Measurements from ENCODE around the gene FBXO31. TPM values are rescaled to one million over a fixed set of nuclear protein-coding genes. Genes with fewer than 3 reads are reported as not detected.

Gene FBXO31
- total RNA-seq, 1 experiment from 2014 or later, result 40.4 TPM

GRCh38 chr16:87311387-87311786, 72.2 kb downstream of the FBXO31 start:
- intact Hi-C loops (cut with micrococcal nuclease; ENCODE audit: unreplicated experiment), result loop anchor here (10.0 kb wide), 1 partner anchor 323 kb away; no protein-coding TSS in a partner anchor
- H3K36me3 Mint-ChIP-seq (ENCODE audit: insufficient read depth, unreplicated experiment), result no peaks in the 10 kb centered on the region
- no peaks in the 10 kb centered on the region for H3K4me1 Mint-ChIP-seq (ENCODE audit: low read depth, unreplicated experiment)
- BruUV-seq (replicated peaks), result no TSS peak
- DNase-seq, result no peak
- no peak overlapping the region for H3K4me3 Mint-ChIP-seq (ENCODE audit: low read depth, unreplicated experiment)
- H3K9me3 Mint-ChIP-seq (ENCODE audit: low read depth, unreplicated experiment), result peaks cover 3% of the 10 kb centered on the region
- TF ChIP-seq CTCF (IDR thresholded peaks at IDR 0.05; ENCODE audit: unreplicated experiment), result no peak
- H3K27me3 Mint-ChIP-seq (ENCODE audit: unreplicated experiment), result no peaks in the 10 kb centered on the region
- H3K27ac Mint-ChIP-seq (ENCODE audit: unreplicated experiment), result no peak overlapping the region
- CTCF ChIA-PET, result interaction anchor here (0.6 kb wide), 1 partner anchor 199 kb away, joined by 4 read pairs; no protein-coding TSS in a partner anchor

- no peak for DNase-seq
- peaks cover 3% of the 10 kb centered on the region for H3K9me3 Mint-ChIP-seq (ENCODE audit: low read depth, unreplicated experiment)
- no TSS peak for BruUV-seq (replicated peaks)
- no peak for TF ChIP-seq CTCF (IDR thresholded peaks at IDR 0.05; ENCODE audit: unreplicated experiment)
- no peak overlapping the region for H3K4me3 Mint-ChIP-seq (ENCODE audit: low read depth, unreplicated experiment)
- H3K36me3 Mint-ChIP-seq (ENCODE audit: insufficient read depth, unreplicated experiment), result no peaks in the 10 kb centered on the region
- no peaks in the 10 kb centered on the region for H3K4me1 Mint-ChIP-seq (ENCODE audit: low read depth, unreplicated experiment)
- no peak overlapping the region for H3K27ac Mint-ChIP-seq (ENCODE audit: unreplicated experiment)
- no peaks in the 10 kb centered on the region for H3K27me3 Mint-ChIP-seq (ENCODE audit: unreplicated experiment)
- CTCF ChIA-PET, result no interaction called here
- intact Hi-C loops (cut with micrococcal nuclease; ENCODE audit: unreplicated experiment), result loop anchor here (10.0 kb wide), 1 partner anchor 324 kb away; no protein-coding TSS in a partner anchor
Measured at GRCh38 chr16:87310610-87311009, 73.0 kb downstream of the FBXO31 start.

- Mint-ChIP-seq H3K4me1 (ENCODE audit: low read depth, unreplicated experiment) (no peaks in the 10 kb centered on the region), H3K36me3 (ENCODE audit: insufficient read depth, unreplicated experiment) (no peaks in the 10 kb centered on the region), H3K4me3 (ENCODE audit: low read depth, unreplicated experiment) (no peak overlapping the region), H3K27ac (ENCODE audit: unreplicated experiment) (no peak overlapping the region), H3K9me3 (ENCODE audit: low read depth, unreplicated experiment) (peaks cover 3% of the 10 kb centered on the region), H3K27me3 (ENCODE audit: unreplicated experiment) (no peaks in the 10 kb centered on the region)
- intact Hi-C loops (cut with micrococcal nuclease; ENCODE audit: unreplicated experiment), result loop anchor here (10.0 kb wide), 1 partner anchor 325 kb away; no protein-coding TSS in a partner anchor
- BruUV-seq (replicated peaks), result no TSS peak
- no peak for TF ChIP-seq CTCF (IDR thresholded peaks at IDR 0.05; ENCODE audit: unreplicated experiment)
- CTCF ChIA-PET, result no interaction called here
- no peak for DNase-seq
Measured at GRCh38 chr16:87309620-87310525, 73.7 kb downstream of the FBXO31 start.

- Mint-ChIP-seq H3K9me3 (ENCODE audit: low read depth, unreplicated experiment) (peaks cover 3% of the 10 kb centered on the region), H3K27me3 (ENCODE audit: unreplicated experiment) (no peaks in the 10 kb centered on the region), H3K4me3 (ENCODE audit: low read depth, unreplicated experiment) (no peak overlapping the region), H3K36me3 (ENCODE audit: insufficient read depth, unreplicated experiment) (no peaks in the 10 kb centered on the region), H3K27ac (ENCODE audit: unreplicated experiment) (no peak overlapping the region), H3K4me1 (ENCODE audit: low read depth, unreplicated experiment) (peaks cover 4% of the 10 kb centered on the region)
- no TSS peak for BruUV-seq (replicated peaks)
- no peak for TF ChIP-seq CTCF (IDR thresholded peaks at IDR 0.05; ENCODE audit: unreplicated experiment)
- no peak for DNase-seq
- intact Hi-C loops (cut with micrococcal nuclease; ENCODE audit: unreplicated experiment), result no loop called here
- CTCF ChIA-PET, result no interaction called here
Measured at GRCh38 chr16:87308826-87309225, 74.8 kb downstream of the FBXO31 start.
